GM12878 (cell line): ENCODE measurements around the gene SDC1. TPM values are rescaled to one million over a fixed set of nuclear protein-coding genes. Genes with fewer than 3 reads are reported as not detected.

Experiments used
- ATAC-seq: fragments of 200-7000 bp; cut with Tn5 transposase; 3 replicates; pipeline ENCODE4 v1.9.1; 2020; ENCODE audit warnings: mild to moderate bottlenecking, moderate library complexity
- BruUV-seq: library from RNA; stranded (reverse); fragments of 400-500 nt; replicated peaks from 2 replicates; lab custom pipeline; 2021; lab: Mats Ljungman, UMichigan
- CTCF ChIA-PET: fragments of 300-600 bp; sonication (Branson Sonifier 250); formaldehyde crosslinking; extraction: SDS; loops from one replicate; lab custom pipeline; 2021; ENCODE audit warnings: inconsistent platforms; lab: Yijun Ruan, JAX
- POLR2A ChIA-PET: fragments of 350-600 bp; formaldehyde crosslinking; extraction: SDS; loops from one replicate; lab custom pipeline; 2021; ENCODE audit warnings: inconsistent platforms; lab: Charles Lee
- RAD21 ChIA-PET: fragments of 300-600 bp; sonication (Branson Sonifier 250); formaldehyde crosslinking; loops from one replicate; lab custom pipeline; 2023; ENCODE audit warnings: antibody characterized with exemption; ENCODE audit not compliant: unreplicated experiment; lab: Charles Lee
- SMC1A ChIA-PET: fragments of 300-600 bp; sonication (Branson Sonifier 250); formaldehyde crosslinking; loops from one replicate; lab custom pipeline; 2023; ENCODE audit not compliant: unreplicated experiment, uncharacterized antibody; lab: Charles Lee
- DNase-seq: peaks from one replicate; pipeline ENCODE4 v3.0.0-alpha.2; 2011; ENCODE audit warnings: low read depth, low spot score
- FAIRE-seq: peaks from 3 replicates; lab custom pipeline; 2011; peaks lifted over from hg19 to GRCh38; lab: Jason Lieb, UNC
- H2AFZ ChIP-seq: 2 replicates; pipeline ENCODE4 v1.6.0; 2011; ENCODE audit warnings: low read depth, low read length, control low read depth; ENCODE audit not compliant: control insufficient read depth
- H3K27ac ChIP-seq: 2 replicates; pipeline ENCODE4 v1.5.1; 2011; ENCODE audit warnings: control low read depth; ENCODE audit not compliant: control insufficient read depth, insufficient read depth
- H3K27me3 ChIP-seq, 2 experiments: replicated peaks in 1 of 2; 2 replicates each; pipeline versions ENCODE4 v1.6.0 to v1.6.1; 2011; ENCODE audit warnings: low read length in 1 of 2; ENCODE audit not compliant: control insufficient read depth in 2 of 2, insufficient read depth in 2 of 2
- H3K36me3 ChIP-seq, 2 experiments: 2 replicates each; pipeline ENCODE4 v1.5.1; 2011; ENCODE audit warnings: low read length in 1 of 2; ENCODE audit not compliant: control insufficient read depth in 2 of 2, insufficient read depth in 2 of 2
- H3K4me1 ChIP-seq: 2 replicates; pipeline ENCODE4 v1.6.1; 2011; ENCODE audit warnings: mild to moderate bottlenecking, low read length, moderate library complexity, mixed read lengths; ENCODE audit not compliant: control insufficient read depth, insufficient read depth
- H3K4me2 ChIP-seq: 2 replicates; pipeline ENCODE4 v1.6.0; 2011; ENCODE audit warnings: control low read depth; ENCODE audit not compliant: control insufficient read depth, insufficient read depth
- H3K4me3 ChIP-seq: fragments of 200-600 bp; sonication (generic); 2 replicates; pipeline ENCODE4 v1.5.1; 2016
- H3K79me2 ChIP-seq: 2 replicates; pipeline ENCODE4 v1.6.0; 2011; ENCODE audit warnings: low read length; ENCODE audit not compliant: control insufficient read depth, insufficient read depth
- H3K9ac ChIP-seq: 2 replicates; pipeline ENCODE4 v1.8.0; 2011; ENCODE audit warnings: low read length, control low read depth, mixed read lengths; ENCODE audit not compliant: control insufficient read depth, insufficient read depth
- H3K9me3 ChIP-seq: replicated peaks from 3 replicates; pipeline ENCODE4 v1.5.1; 2011; ENCODE audit warnings: mild to moderate bottlenecking, low read length; ENCODE audit not compliant: control insufficient read depth, insufficient read depth
- H4K20me1 ChIP-seq: 2 replicates; pipeline ENCODE4 v1.6.0; 2011; ENCODE audit not compliant: control insufficient read depth, insufficient read depth
- GABPA ChIP-seq: IDR thresholded peaks from 2 replicates; pipeline ENCODE4 v1.6.1; 2014; ENCODE audit warnings: antibody characterized with exemption, low read depth, mild to moderate bottlenecking, inconsistent platforms
- NR2F1 ChIP-seq: fragments of 450-650 bp; conservative IDR thresholded peaks from 2 replicates; pipeline ENCODE4 v1.6.1; 2017; ENCODE audit warnings: mild to moderate bottlenecking
- ZNF217 ChIP-seq: fragments of 450-650 bp; IDR thresholded peaks from 2 replicates; pipeline ENCODE4 v1.6.1; 2017; ENCODE audit warnings: antibody characterized with exemption, mild to moderate bottlenecking
- WGBS: methylation state at CpG from one replicate; pipeline ENCODE4 v1.1.6; 2016; ENCODE audit warnings: low lambda C conversion rate; ENCODE audit not compliant: insufficient replicate concordance, insufficient coverage; ENCODE audit errors: missing lambda C conversion rate; 5-methylcytosine and 5-hydroxymethylcytosine counted together
- in situ Hi-C: fragments of 300-500 bp; cut with MboI; formaldehyde crosslinking; loops from 9 replicates; pipeline ENCODE4 v1.14.3; 2018; ENCODE audit warnings: mixed read lengths
- intact Hi-C: fragments of 100-400 bp; cut with micrococcal nuclease; formaldehyde crosslinking; loops from one replicate; pipeline ENCODE4 v1.14.2; 2022; ENCODE audit not compliant: unreplicated experiment
- polyA plus RNA-seq, 11 experiments: library from polyadenylated mRNA; depleted of rRNA in 4 of 11; unstranded in 6 of 11; stranded (reverse) in 5 of 11; fragments of >200 nt; fragmentation: Nextera tagmentation in 4 of 11; fragmentation: Illumina TruSeq in 1 of 11; extraction: Ambion mirVana in 4 of 11; extraction: Trizol in 1 of 11; gene quantifications; 1 replicate in 1 of 11; 2 replicates in 10 of 11; pipeline versions ENCODE4 v1.2.1 to v1.2.3, GENCODE V29; 2011 to 2016; ENCODE audit warnings: inconsistent platforms in 2 of 11, missing spikeins in 2 of 11, low read depth in 1 of 11
- total RNA-seq, 4 experiments: library from RNA; depleted of rRNA in 3 of 4; stranded (reverse); fragments of >200 nt in 3 of 4; fragmentation: Illumina TruSeq in 1 of 4; extraction: Trizol in 1 of 4; gene quantifications; 2 replicates each; pipeline versions ENCODE4 v1.2.1 to v1.2.3, GENCODE V29; 2013 to 2021
- TF ChIP-seq, protein P1 (sequence below): fragments of 450-650 bp; formaldehyde crosslinking; IDR thresholded peaks from 2 replicates; pipeline ENCODE4 v1.5.0; 2022; ENCODE audit warnings: mild to moderate bottlenecking, missing genetic modification characterization

The SDC1 gene
- total and polyA plus RNA-seq, 10 of the 15 experiments (the other 5 are each of a cell fraction or from before 2014, with no cell fraction given), result 0.85 to 36.8 (median 23.7) TPM

DNA sequence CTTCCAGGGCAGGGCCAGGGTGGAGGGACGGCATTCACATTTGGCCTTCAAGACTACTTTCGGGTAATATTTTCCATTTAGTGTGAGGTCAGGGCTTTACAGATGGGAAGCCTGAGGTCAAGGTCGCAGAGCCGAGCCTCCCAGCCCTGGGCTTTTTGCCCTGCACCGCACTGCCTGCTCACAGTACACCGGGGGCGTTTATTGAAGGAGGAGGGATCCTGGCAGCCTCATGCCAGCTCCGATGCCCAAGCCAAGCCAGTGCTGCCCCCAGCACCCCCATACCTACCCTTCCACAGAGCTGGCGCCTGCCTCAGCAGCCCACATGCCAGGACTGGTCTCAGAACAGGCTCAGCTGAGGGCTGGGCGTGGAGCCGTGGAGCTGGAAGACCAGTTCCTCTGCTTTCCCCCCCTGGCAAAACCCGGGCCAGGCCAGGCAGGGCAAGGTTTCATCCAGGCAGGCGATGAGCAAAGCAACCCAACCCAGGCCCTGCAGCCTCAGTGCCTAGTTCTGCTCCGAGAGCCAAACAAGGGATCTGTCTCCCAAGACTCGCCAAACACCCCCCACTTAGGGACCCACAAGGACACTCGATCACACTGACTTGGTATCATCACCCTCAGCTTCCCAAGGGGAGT is 11.9 kb downstream of the SDC1 start:
- peak overlapping the region; percentile 58; the same call in 1 of the 2 replicates for H3K9ac ChIP-seq
- 79% methylated on average over 16 of the region's 16 CpGs for WGBS
- peak overlapping the region; percentile 62 for H2AFZ ChIP-seq
- no peaks in the 10 kb centered on the region for H3K27me3 ChIP-seq
- H3K79me2 ChIP-seq, result peaks cover 20% of the 10 kb centered on the region
- no peaks in the 10 kb centered on the region for H3K9me3 ChIP-seq
- peak overlapping the region; percentile 83 for H3K4me2 ChIP-seq
- SMC1A ChIA-PET, result interaction anchor here (0.7 to 1.9 kb wide), 8 partner anchors 8 to 165 kb away, joined by 3 to 11 read pairs (median 4); no protein-coding TSS in a partner anchor
- in situ Hi-C loops, result no loop called here
- POLR2A ChIA-PET, result interaction anchor here (0.9 to 5.0 kb wide), 5 partner anchors 9 to 71 kb away, joined by 3 to 38 read pairs (median 4); partner anchors contain the start of gene SDC1
- no peaks in the 10 kb centered on the region for H4K20me1 ChIP-seq
- no peak for FAIRE-seq
- peak overlapping the region; percentile 20; the same call in 1 of the 2 replicates for H3K4me3 ChIP-seq
- DNase-seq, result no peak
- TF ChIP-seq ZNF217, result no peak
- no peak for TF ChIP-seq GABPA
- TF ChIP-seq, protein P1, sequence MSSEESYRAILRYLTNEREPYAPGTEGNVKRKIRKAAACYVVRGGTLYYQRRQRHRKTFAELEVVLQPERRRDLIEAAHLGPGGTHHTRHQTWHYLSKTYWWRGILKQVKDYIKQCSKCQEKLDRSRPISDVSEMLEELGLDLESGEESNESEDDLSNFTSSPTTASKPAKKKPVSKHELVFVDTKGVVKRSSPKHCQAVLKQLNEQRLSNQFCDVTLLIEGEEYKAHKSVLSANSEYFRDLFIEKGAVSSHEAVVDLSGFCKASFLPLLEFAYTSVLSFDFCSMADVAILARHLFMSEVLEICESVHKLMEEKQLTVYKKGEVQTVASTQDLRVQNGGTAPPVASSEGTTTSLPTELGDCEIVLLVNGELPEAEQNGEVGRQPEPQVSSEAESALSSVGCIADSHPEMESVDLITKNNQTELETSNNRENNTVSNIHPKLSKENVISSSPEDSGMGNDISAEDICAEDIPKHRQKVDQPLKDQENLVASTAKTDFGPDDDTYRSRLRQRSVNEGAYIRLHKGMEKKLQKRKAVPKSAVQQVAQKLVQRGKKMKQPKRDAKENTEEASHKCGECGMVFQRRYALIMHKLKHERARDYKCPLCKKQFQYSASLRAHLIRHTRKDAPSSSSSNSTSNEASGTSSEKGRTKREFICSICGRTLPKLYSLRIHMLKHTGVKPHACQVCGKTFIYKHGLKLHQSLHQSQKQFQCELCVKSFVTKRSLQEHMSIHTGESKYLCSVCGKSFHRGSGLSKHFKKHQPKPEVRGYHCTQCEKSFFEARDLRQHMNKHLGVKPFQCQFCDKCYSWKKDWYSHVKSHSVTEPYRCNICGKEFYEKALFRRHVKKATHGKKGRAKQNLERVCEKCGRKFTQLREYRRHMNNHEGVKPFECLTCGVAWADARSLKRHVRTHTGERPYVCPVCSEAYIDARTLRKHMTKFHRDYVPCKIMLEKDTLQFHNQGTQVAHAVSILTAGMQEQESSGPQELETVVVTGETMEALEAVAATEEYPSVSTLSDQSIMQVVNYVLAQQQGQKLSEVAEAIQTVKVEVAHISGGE (CRISPR knock-in tag), result no peak
- TF ChIP-seq NR2F1, result 0 out of 2 replicates have a peak, but pooled peaks have one; percentile 19
- ATAC-seq, result peak; percentile 2; the same call in 2 of the 3 replicates
- RAD21 ChIA-PET, result interaction anchor here (1.5 to 6.2 kb wide), 3 partner anchors 9 to 67 kb away, joined by 5 to 69 read pairs (median 18); partner anchors contain the start of gene SDC1
- peaks cover 58% of the 10 kb centered on the region for H3K4me1 ChIP-seq
- H3K36me3 ChIP-seq, result no peaks in the 10 kb centered on the region
- H3K27ac ChIP-seq, result peak overlapping the region; percentile 78
- CTCF ChIA-PET, result interaction anchor here (1.3 to 6.2 kb wide), 4 partner anchors 10 to 78 kb away, joined by 3 to 39 read pairs (median 11); partner anchors contain the start of gene SDC1
- intact Hi-C loops, result no loop called here
- TSS peak; percentile 75 for BruUV-seq
